ENCODE data around the gene BPHL. TPM values are rescaled to one million over a fixed set of nuclear protein-coding genes. Genes with fewer than 3 reads are reported as not detected.

BPHL gene
- total and polyA plus RNA-seq, 2 donors (not counting 1 experiment from before 2014, with no cell fraction given): 10.3 to 14.3 TPM

DNA sequence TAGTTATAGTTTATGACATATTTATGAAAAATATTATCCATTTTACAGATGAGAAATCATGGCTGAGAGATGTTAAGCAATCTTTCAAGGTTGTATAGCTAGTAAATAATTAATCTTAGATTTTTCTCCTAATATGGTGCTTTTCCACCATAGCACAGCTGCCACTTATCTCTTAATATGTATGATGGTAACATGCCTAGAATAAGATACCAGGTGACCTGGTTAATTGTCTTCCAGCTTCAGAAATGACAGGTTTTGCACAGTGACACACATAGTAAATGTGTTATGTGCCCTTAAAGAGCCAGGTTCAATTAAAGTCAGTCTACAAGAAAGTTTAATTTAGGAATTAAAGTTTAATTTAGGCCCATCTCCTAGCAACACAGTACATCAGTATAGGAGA is 24.0 kb downstream of the BPHL start:
- peaks cover under 1 to 4% of the 10 kb centered on the region in 2 experiments for H3K36me3 ChIP-seq (replicated peaks in 1 of 2; ENCODE audit: control extremely low read depth in 1 of 2, control insufficient read depth in 1 of 2, extremely low read depth in 1 of 2, insufficient read depth in 2 of 2, low read length in 1 of 2)
- no peaks in the 10 kb centered on the region for H3K9me3 ChIP-seq (ENCODE audit: control extremely low read depth in 1 of 3, control insufficient read depth in 2 of 3, insufficient read depth in 1 of 3, low read length in 2 of 3)
- Mint-ChIP-seq H3K27me3 (no peaks in the 10 kb centered on the region), H3K4me1 (peaks cover 12% of the 10 kb centered on the region), H3K4me3 (no peak overlapping the region), H3K27ac (no peak overlapping the region), H3K9me3 (ENCODE audit: insufficient read depth) (no peaks in the 10 kb centered on the region)
- H3K27me3 ChIP-seq (replicated peaks in 1 of 4; ENCODE audit: control extremely low read depth in 1 of 4, control insufficient read depth in 3 of 4, insufficient read depth in 4 of 4, low read length in 3 of 4): no peaks in the 10 kb centered on the region
- H4K20me1 ChIP-seq (ENCODE audit: control insufficient read depth, insufficient read depth, low read length, poor library complexity, severe bottlenecking): no peaks in the 10 kb centered on the region
- intact Hi-C loops (cut with micrococcal nuclease): no loop called here
- H3K4me1 ChIP-seq (ENCODE audit: control insufficient read depth in 2 of 2, insufficient read depth in 2 of 2, low read length in 2 of 2): peaks cover 10 to 11% of the 10 kb centered on the region in 2 donors
- ATAC-seq (ENCODE audit: low read depth) (no peak), DNase-seq (no peak)
- no peak overlapping the region for H3K4me2 ChIP-seq (replicated peaks; ENCODE audit: low read depth, low read length, poor library complexity, severe bottlenecking)
- POLR2A ChIA-PET: no interaction called here
- H3K27ac ChIP-seq (ENCODE audit: low read length in 2 of 2): no peak overlapping the region
- CTCF ChIA-PET: interaction anchor here (0.5 kb wide), 1 partner anchor 1977 kb away, joined by 3 read pairs; no protein-coding TSS in a partner anchor
- H2AFZ ChIP-seq (ENCODE audit: insufficient read depth, low read depth, low read length, poor library complexity, severe bottlenecking): no peak overlapping the region
- H3K4me3 ChIP-seq (ENCODE audit: control extremely low read depth in 1 of 5, extremely low read depth in 1 of 5, insufficient read depth in 1 of 5, low read depth in 2 of 5, low read length in 4 of 5): no peak overlapping the region
- TF ChIP-seq EZH2 (IDR thresholded peaks at IDR 0.05; ENCODE audit: borderline replicate concordance, insufficient read depth, low read depth, low read length, poor library complexity, severe bottlenecking) (no peak), CTCF (IDR thresholded peaks at IDR 0.05) (no peak)
- no peak overlapping the region for H3K9ac ChIP-seq (ENCODE audit: low read length)
- H3K79me2 ChIP-seq (ENCODE audit: control insufficient read depth, insufficient read depth, low read length): no peaks in the 10 kb centered on the region

DNA sequence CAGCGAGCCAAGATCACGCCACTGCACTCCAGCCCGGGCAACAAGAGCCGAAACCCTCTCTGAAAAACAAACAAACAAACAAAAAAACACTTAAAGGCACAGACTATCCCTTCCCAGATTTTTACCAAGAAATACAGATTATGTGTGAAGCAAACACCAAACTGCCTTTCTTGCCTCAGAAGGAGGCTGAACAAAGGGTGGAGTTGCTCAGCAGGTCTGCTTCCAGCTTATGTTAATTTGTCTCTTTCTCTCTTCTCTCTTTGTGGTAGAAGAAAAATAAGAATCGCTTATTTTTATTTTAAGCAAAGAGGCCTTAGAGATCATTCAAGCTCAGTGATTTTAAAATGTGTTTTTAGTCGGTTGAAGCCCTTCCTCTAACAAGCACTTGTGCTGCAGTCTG is 24.6 kb downstream of the BPHL start:
- intact Hi-C loops (cut with micrococcal nuclease): no loop called here
- Histone ChIP-seq H3K4me2 (replicated peaks; ENCODE audit: low read depth, low read length, poor library complexity, severe bottlenecking) (no peak overlapping the region), H3K4me1 (ENCODE audit: control insufficient read depth in 2 of 2, insufficient read depth in 2 of 2, low read length in 2 of 2) (peaks cover 10 to 11% of the 10 kb centered on the region in 2 donors), H3K36me3 (replicated peaks in 1 of 2; ENCODE audit: control extremely low read depth in 1 of 2, control insufficient read depth in 1 of 2, extremely low read depth in 1 of 2, insufficient read depth in 2 of 2, low read length in 1 of 2) (no peaks in the 10 kb centered on the region), H4K20me1 (ENCODE audit: control insufficient read depth, insufficient read depth, low read length, poor library complexity, severe bottlenecking) (no peaks in the 10 kb centered on the region), H3K9ac (ENCODE audit: low read length) (no peak overlapping the region), H3K4me3 (ENCODE audit: control extremely low read depth in 1 of 5, extremely low read depth in 1 of 5, insufficient read depth in 1 of 5, low read depth in 2 of 5, low read length in 4 of 5) (no peak overlapping the region), H3K27ac (ENCODE audit: low read length in 2 of 2) (no peak overlapping the region), H2AFZ (ENCODE audit: insufficient read depth, low read depth, low read length, poor library complexity, severe bottlenecking) (no peak overlapping the region), H3K9me3 (ENCODE audit: control extremely low read depth in 1 of 3, control insufficient read depth in 2 of 3, insufficient read depth in 1 of 3, low read length in 2 of 3) (peaks cover 0 to 6% (median 0%) of the 10 kb centered on the region in 3 donors), H3K27me3 (replicated peaks in 1 of 4; ENCODE audit: control extremely low read depth in 1 of 4, control insufficient read depth in 3 of 4, insufficient read depth in 4 of 4, low read length in 3 of 4) (no peaks in the 10 kb centered on the region), H3K79me2 (ENCODE audit: control insufficient read depth, insufficient read depth, low read length) (no peaks in the 10 kb centered on the region)
- no peaks in the 10 kb centered on the region for H3K27me3 Mint-ChIP-seq
- H3K4me3 Mint-ChIP-seq: no peak overlapping the region
- no peak overlapping the region for H3K27ac Mint-ChIP-seq
- H3K4me1 Mint-ChIP-seq: peaks cover 12% of the 10 kb centered on the region
- H3K9me3 Mint-ChIP-seq (ENCODE audit: insufficient read depth): no peaks in the 10 kb centered on the region
- POLR2A ChIA-PET: no interaction called here
- no peak for ATAC-seq (ENCODE audit: low read depth)
- 98% methylated on average over 5 of the region's 6 CpGs for WGBS (ENCODE audit: insufficient coverage)
- CTCF ChIA-PET: interaction anchor here (0.5 to 1.6 kb wide), 2 partner anchors 14 to 1977 kb away, joined by 3 to 6 read pairs; partner anchors contain the start of gene TUBB2A
- TF ChIP-seq CTCF (IDR thresholded peaks at IDR 0.05) (no peak), EZH2 (IDR thresholded peaks at IDR 0.05; ENCODE audit: borderline replicate concordance, insufficient read depth, low read depth, low read length, poor library complexity, severe bottlenecking) (no peak)
- DNase-seq: no peak
